Measurements from ENCODE around the gene TAX1BP1. TPM values are rescaled to one million over a fixed set of nuclear protein-coding genes. Genes with fewer than 3 reads are reported as not detected.

TAX1BP1 gene
- total RNA-seq, 1 experiment from 2014 or later: 190 TPM

DNA sequence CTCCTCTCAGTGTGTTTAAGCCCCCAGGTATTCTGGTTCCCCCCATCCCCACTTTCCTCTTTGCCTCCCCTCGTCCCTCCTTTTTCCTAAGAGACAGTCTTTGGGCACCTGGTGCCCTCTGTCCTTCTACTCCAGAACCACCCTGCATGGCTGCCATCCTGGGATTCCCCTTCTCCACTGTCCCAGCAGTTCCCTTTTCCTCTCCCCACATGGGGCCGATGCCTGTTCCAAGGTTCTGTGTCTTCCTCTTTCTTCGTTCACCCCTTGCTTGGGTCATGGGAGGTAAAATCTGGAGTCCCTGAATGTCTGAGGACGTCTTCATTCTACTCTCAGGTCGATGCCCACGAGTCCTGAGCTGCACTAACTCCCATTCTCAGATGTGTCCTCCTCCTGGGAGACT, 120.8 kb downstream of the TAX1BP1 start:
- Mint-ChIP-seq H3K9me3 (ENCODE audit: low read depth, unreplicated experiment) (no peaks in the 10 kb centered on the region), H3K4me1 (ENCODE audit: low read depth, unreplicated experiment) (no peaks in the 10 kb centered on the region), H3K36me3 (ENCODE audit: insufficient read depth, unreplicated experiment) (no peaks in the 10 kb centered on the region), H3K4me3 (ENCODE audit: low read depth, unreplicated experiment) (no peak overlapping the region), H3K27me3 (ENCODE audit: unreplicated experiment) (no peaks in the 10 kb centered on the region), H3K27ac (ENCODE audit: unreplicated experiment) (no peak overlapping the region)
- intact Hi-C loops (cut with micrococcal nuclease; ENCODE audit: unreplicated experiment): no loop called here
- no TSS peak for BruUV-seq (replicated peaks)
- TF ChIP-seq, protein P1, sequence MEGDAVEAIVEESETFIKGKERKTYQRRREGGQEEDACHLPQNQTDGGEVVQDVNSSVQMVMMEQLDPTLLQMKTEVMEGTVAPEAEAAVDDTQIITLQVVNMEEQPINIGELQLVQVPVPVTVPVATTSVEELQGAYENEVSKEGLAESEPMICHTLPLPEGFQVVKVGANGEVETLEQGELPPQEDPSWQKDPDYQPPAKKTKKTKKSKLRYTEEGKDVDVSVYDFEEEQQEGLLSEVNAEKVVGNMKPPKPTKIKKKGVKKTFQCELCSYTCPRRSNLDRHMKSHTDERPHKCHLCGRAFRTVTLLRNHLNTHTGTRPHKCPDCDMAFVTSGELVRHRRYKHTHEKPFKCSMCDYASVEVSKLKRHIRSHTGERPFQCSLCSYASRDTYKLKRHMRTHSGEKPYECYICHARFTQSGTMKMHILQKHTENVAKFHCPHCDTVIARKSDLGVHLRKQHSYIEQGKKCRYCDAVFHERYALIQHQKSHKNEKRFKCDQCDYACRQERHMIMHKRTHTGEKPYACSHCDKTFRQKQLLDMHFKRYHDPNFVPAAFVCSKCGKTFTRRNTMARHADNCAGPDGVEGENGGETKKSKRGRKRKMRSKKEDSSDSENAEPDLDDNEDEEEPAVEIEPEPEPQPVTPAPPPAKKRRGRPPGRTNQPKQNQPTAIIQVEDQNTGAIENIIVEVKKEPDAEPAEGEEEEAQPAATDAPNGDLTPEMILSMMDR (IDR thresholded peaks at IDR 0.05; ENCODE audit: unreplicated experiment): no peak
- CTCF ChIA-PET: no interaction called here
- no peak for DNase-seq

DNA sequence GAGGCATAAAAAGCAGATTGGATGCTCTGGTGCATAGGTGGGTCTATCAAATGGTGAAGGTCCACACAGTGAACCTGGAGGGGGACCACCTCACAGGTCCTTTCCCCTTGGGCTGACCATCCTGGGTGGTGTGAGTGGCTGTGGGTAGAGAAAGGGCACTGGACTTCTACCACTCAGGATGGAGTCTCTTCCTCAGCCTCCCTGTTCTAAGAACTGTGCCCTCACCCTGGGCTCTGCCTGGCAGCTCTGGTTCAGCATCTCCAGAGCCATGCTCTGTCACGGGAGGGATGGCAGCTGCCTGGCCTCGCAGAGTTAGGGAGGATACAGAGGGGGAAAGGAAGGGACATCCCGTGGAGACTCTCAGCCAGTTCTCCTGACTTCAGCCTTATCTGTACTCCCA, 121.8 kb downstream of the TAX1BP1 start:
- Mint-ChIP-seq H3K27ac (ENCODE audit: unreplicated experiment) (no peak overlapping the region), H3K4me1 (ENCODE audit: low read depth, unreplicated experiment) (no peaks in the 10 kb centered on the region), H3K9me3 (ENCODE audit: low read depth, unreplicated experiment) (no peaks in the 10 kb centered on the region), H3K27me3 (ENCODE audit: unreplicated experiment) (no peaks in the 10 kb centered on the region), H3K36me3 (ENCODE audit: insufficient read depth, unreplicated experiment) (no peaks in the 10 kb centered on the region), H3K4me3 (ENCODE audit: low read depth, unreplicated experiment) (no peak overlapping the region)
- no peak for DNase-seq
- CTCF ChIA-PET: no interaction called here
- BruUV-seq (replicated peaks): no TSS peak
- TF ChIP-seq, protein P1 (IDR thresholded peaks at IDR 0.05; ENCODE audit: unreplicated experiment): no peak
- intact Hi-C loops (cut with micrococcal nuclease; ENCODE audit: unreplicated experiment): no loop called here

DNA sequence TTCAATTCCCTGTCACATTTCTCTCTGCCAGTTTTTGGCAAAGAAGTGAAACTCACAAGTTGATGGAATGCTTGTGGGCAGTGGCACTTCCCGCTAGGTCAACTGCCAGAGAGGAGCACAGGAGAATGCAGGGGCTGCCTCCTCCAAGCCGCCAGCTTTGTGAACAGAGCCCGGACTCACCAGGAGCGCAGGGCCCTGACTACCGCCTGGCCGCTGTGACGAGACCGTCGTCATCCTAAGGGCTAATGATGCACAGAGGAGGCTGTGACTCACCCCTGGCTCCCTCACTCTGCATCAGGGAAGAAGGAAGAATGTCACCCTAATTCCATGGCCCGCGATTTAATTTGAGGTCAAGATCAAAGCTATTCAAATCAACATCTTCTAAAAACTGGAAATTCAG, 123.9 kb downstream of the TAX1BP1 start:
- DNase-seq: no peak
- CTCF ChIA-PET: interaction anchor here (1.8 kb wide), 1 partner anchor 10 kb away, joined by 5 read pairs; no protein-coding TSS in a partner anchor
- intact Hi-C loops (cut with micrococcal nuclease; ENCODE audit: unreplicated experiment): no loop called here
- Mint-ChIP-seq H3K4me3 (ENCODE audit: low read depth, unreplicated experiment) (no peak overlapping the region), H3K27ac (ENCODE audit: unreplicated experiment) (no peak overlapping the region), H3K9me3 (ENCODE audit: low read depth, unreplicated experiment) (no peaks in the 10 kb centered on the region), H3K27me3 (ENCODE audit: unreplicated experiment) (no peaks in the 10 kb centered on the region), H3K36me3 (ENCODE audit: insufficient read depth, unreplicated experiment) (no peaks in the 10 kb centered on the region), H3K4me1 (ENCODE audit: low read depth, unreplicated experiment) (peaks cover 8% of the 10 kb centered on the region)
- TF ChIP-seq, protein P1 (IDR thresholded peaks at IDR 0.05; ENCODE audit: unreplicated experiment): no peak
- no TSS peak for BruUV-seq (replicated peaks)

DNA sequence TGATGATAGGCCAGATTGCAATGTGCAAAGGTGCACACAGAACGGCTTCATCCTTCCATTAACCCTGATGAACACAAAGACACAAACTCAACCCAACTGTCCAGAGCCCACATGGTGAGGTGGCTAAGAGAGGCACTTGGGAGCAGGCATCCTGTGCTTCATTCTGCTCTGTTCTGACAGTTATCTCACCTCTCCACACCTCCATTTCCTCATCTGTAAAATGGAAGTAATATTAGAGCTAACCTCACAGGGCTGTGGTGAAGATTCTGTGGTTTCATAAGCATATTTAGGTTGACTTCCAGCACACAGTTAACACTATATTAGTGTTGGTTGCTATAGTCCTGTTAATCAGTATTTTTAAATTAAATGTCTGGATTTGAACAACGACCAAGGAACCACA, 126.3 kb downstream of the TAX1BP1 start:
- Mint-ChIP-seq H3K9me3 (ENCODE audit: low read depth, unreplicated experiment) (no peaks in the 10 kb centered on the region), H3K36me3 (ENCODE audit: insufficient read depth, unreplicated experiment) (no peaks in the 10 kb centered on the region), H3K4me1 (ENCODE audit: low read depth, unreplicated experiment) (peaks cover 8% of the 10 kb centered on the region), H3K27me3 (ENCODE audit: unreplicated experiment) (no peaks in the 10 kb centered on the region), H3K4me3 (ENCODE audit: low read depth, unreplicated experiment) (no peak overlapping the region), H3K27ac (ENCODE audit: unreplicated experiment) (no peak overlapping the region)
- intact Hi-C loops (cut with micrococcal nuclease; ENCODE audit: unreplicated experiment): no loop called here
- CTCF ChIA-PET: no interaction called here
- BruUV-seq (replicated peaks): no TSS peak
- TF ChIP-seq, protein P1 (IDR thresholded peaks at IDR 0.05; ENCODE audit: unreplicated experiment): no peak
- DNase-seq: no peak
